PC-3 (cell line): ENCODE measurements around the gene LRRC71. TPM values are rescaled to one million over a fixed set of nuclear protein-coding genes. Genes with fewer than 3 reads are reported as not detected.

ENCODE experiments used
- ATAC-seq: fragments of 200-7000 bp; cut with Tn5 transposase; 2 replicates; pipeline ENCODE4 v1.9.1; 2020; ENCODE audit warnings: mild to moderate bottlenecking, moderate library complexity
- BruUV-seq: library from RNA; stranded (reverse); fragments of 400-500 nt; replicated peaks from 2 replicates; lab custom pipeline; 2021; lab: Mats Ljungman, UMichigan
- CTCF ChIA-PET: fragments of 300-600 bp; sonication (Branson Sonifier 250); formaldehyde crosslinking; loops from one replicate; lab custom pipeline; 2022; ENCODE audit warnings: antibody characterized with exemption; lab: Charles Lee
- POLR2A ChIA-PET: fragments of 300-600 bp; sonication (Branson Sonifier 250); formaldehyde crosslinking; loops from one replicate; lab custom pipeline; 2022; ENCODE audit warnings: antibody characterized with exemption; ENCODE audit not compliant: unreplicated experiment; lab: Charles Lee
- DNase-seq: peaks from one replicate; pipeline ENCODE4 v3.0.0-alpha.2; 2015
- H2AFZ ChIP-seq: fragments of 300-600 bp; sonication (generic); 2 replicates; pipeline ENCODE4 v1.6.0; 2016; ENCODE audit warnings: antibody characterized with exemption, low read length
- H3F3A ChIP-seq: fragments of 300-600 bp; sonication (generic); one replicate; pipeline ENCODE4 v1.6.0; 2017; ENCODE audit warnings: antibody characterized with exemption, low read length, control low read depth, mild to moderate bottlenecking; ENCODE audit not compliant: unreplicated experiment
- H3K27ac ChIP-seq: fragments of 300-600 bp; sonication (generic); 2 replicates; pipeline ENCODE4 v1.5.1; 2016; ENCODE audit warnings: mild to moderate bottlenecking, low read length
- H3K27me3 ChIP-seq: fragments of 300-600 bp; sonication (generic); 2 replicates; pipeline ENCODE4 v1.6.1; 2016; ENCODE audit warnings: low read length, mixed read lengths
- H3K36me3 ChIP-seq: fragments of 300-600 bp; sonication (generic); 2 replicates; pipeline ENCODE4 v1.6.1; 2016; ENCODE audit warnings: low read depth, mixed run types, low read length, mixed read lengths
- H3K4me1 ChIP-seq: fragments of 300-600 bp; sonication (generic); 2 replicates; pipeline ENCODE4 v1.5.1; 2016; ENCODE audit warnings: low read length; ENCODE audit not compliant: insufficient read depth
- H3K4me2 ChIP-seq: fragments of 300-600 bp; sonication (generic); 2 replicates; pipeline ENCODE4 v1.6.0; 2016; ENCODE audit warnings: low read length
- H3K4me3 ChIP-seq: fragments of 300-600 bp; sonication (generic); 2 replicates; pipeline ENCODE4 v1.5.1; 2016; ENCODE audit warnings: mild to moderate bottlenecking, low read length, mixed read lengths
- H3K79me2 ChIP-seq: fragments of 300-600 bp; sonication (generic); 2 replicates; pipeline ENCODE4 v1.6.1; 2017; ENCODE audit warnings: low read length, mixed read lengths
- H3K9ac ChIP-seq: fragments of 300-600 bp; sonication (generic); 2 replicates; pipeline ENCODE4 v1.6.0; 2016; ENCODE audit warnings: mild to moderate bottlenecking, low read length
- H3K9me2 ChIP-seq: fragments of 300-600 bp; sonication (generic); replicated peaks from 2 replicates; pipeline ENCODE4 v1.6.1; 2016; ENCODE audit warnings: mixed run types, low read length, mixed read lengths
- H3K9me3 ChIP-seq: fragments of 300-600 bp; sonication (generic); 2 replicates; pipeline ENCODE4 v1.6.1; 2016; ENCODE audit warnings: low read length, mixed read lengths
- H4K20me1 ChIP-seq: fragments of 300-600 bp; sonication (generic); 2 replicates; pipeline ENCODE4 v1.6.1; 2016; ENCODE audit warnings: low read length, mixed read lengths
- EZH2 ChIP-seq: fragments of 300-600 bp; sonication (generic); IDR thresholded peaks from one replicate; pipeline ENCODE4 v1.6.1; 2017; ENCODE audit warnings: antibody characterized with exemption, mild to moderate bottlenecking, low read length; ENCODE audit not compliant: unreplicated experiment
- EZH2phosphoT487 ChIP-seq: fragments of 300-600 bp; sonication (generic); IDR thresholded peaks from 2 replicates; pipeline ENCODE4 v1.6.1; 2018; ENCODE audit warnings: mild to moderate bottlenecking, antibody characterized with exemption, low read length, borderline replicate concordance
- intact Hi-C: fragments of 100-400 bp; cut with micrococcal nuclease; formaldehyde crosslinking; loops from 2 replicates; pipeline ENCODE4 v1.9.0; 2023
- total RNA-seq: library from RNA; depleted of rRNA; stranded (reverse); fragments of >200 nt; gene quantifications from 2 replicates; pipeline ENCODE4 v1.2.3, GENCODE V29; 2014
- TF ChIP-seq, protein P1 (sequence below): fragments of 300-600 bp; sonication (generic); conservative IDR thresholded peaks from 2 replicates; pipeline ENCODE4 v1.5.1; 2017; ENCODE audit warnings: antibody characterized with exemption, low read depth, mild to moderate bottlenecking, low read length

The LRRC71 gene
- total RNA-seq, 1 experiment from 2014 or later: 0.11 TPM

DNA sequence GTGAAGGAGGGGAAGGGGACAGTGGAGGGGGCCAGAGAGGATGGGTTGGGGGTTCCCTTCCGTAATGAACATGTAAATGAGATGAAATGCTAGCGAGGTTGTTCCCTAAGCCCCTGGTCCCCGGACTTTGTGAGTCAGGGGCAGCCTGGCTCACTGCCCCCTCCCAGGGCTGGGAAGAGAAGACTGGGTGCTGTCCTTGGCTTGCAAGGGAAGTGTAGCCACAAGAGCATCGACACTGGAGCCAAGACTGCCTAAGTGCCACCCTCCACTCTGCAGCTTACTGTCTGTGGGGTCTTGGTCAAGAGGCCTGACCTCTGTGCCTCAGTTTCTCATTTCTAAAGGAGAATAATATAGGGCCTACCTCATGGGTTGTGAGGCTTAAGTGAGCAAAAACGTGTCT lies 26.4 kb upstream of the LRRC71 start:
- POLR2A ChIA-PET: no interaction called here
- H3K9me3 ChIP-seq: no peaks in the 10 kb centered on the region
- DNase-seq: no peak
- H3K4me2 ChIP-seq: no peak overlapping the region
- H3K27ac ChIP-seq: no peak overlapping the region
- no peak overlapping the region for H3K4me3 ChIP-seq
- H4K20me1 ChIP-seq: no peaks in the 10 kb centered on the region
- H3K9me2 ChIP-seq: no peaks in the 10 kb centered on the region
- peaks cover 34% of the 10 kb centered on the region for H3K4me1 ChIP-seq
- CTCF ChIA-PET: no interaction called here
- no peaks in the 10 kb centered on the region for H3K79me2 ChIP-seq
- no peak overlapping the region for H3K9ac ChIP-seq
- TF ChIP-seq EZH2 (no peak), EZH2phosphoT487 (no peak)
- TF ChIP-seq, protein P1, sequence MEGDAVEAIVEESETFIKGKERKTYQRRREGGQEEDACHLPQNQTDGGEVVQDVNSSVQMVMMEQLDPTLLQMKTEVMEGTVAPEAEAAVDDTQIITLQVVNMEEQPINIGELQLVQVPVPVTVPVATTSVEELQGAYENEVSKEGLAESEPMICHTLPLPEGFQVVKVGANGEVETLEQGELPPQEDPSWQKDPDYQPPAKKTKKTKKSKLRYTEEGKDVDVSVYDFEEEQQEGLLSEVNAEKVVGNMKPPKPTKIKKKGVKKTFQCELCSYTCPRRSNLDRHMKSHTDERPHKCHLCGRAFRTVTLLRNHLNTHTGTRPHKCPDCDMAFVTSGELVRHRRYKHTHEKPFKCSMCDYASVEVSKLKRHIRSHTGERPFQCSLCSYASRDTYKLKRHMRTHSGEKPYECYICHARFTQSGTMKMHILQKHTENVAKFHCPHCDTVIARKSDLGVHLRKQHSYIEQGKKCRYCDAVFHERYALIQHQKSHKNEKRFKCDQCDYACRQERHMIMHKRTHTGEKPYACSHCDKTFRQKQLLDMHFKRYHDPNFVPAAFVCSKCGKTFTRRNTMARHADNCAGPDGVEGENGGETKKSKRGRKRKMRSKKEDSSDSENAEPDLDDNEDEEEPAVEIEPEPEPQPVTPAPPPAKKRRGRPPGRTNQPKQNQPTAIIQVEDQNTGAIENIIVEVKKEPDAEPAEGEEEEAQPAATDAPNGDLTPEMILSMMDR: no peak
- H3K36me3 ChIP-seq: no peaks in the 10 kb centered on the region
- peaks cover 10% of the 10 kb centered on the region for H3F3A ChIP-seq
- BruUV-seq: no TSS peak
- intact Hi-C loops: no loop called here
- H2AFZ ChIP-seq: no peak overlapping the region
- H3K27me3 ChIP-seq: no peaks in the 10 kb centered on the region
- no peak for ATAC-seq

DNA sequence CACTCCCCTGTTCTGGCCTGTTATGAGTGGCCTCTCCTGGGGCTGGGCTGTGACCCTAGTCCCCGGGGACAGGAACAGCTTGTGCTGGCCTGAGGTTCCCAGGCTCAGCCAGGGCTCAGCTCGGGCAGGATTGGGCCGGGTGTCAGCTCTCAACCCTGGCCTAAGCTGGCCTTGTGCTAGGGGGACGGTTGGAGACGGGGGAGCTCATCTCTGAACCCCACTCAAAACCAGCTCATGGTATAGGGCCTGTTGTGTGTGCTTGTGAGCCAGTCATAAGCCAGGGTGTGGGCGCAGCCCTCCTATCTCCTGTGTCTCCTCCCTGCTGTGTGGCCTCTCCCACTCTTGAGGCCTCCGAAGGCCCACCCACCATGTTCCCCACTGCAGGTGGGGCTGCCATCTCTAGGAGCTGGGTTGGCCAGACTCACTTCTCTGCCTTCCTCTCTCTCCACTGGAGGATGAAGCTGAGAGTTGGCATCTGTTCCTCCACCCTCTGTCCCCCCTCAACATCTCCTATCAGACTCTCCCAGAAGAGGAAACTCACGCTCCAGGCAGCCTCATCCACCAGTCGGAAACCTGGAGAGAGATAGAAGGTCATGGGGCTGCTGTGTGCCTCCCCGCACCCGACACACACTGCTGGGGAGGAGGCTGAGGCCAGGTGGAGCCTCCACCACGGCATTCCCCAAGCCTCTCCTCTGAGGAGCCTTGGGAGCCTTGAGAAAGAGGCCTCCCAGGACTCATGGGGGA lies 25.5 kb upstream of the LRRC71 start:
- no peak for ATAC-seq
- Histone ChIP-seq H3K9ac (no peak overlapping the region), H3K36me3 (no peaks in the 10 kb centered on the region), H2AFZ (no peak overlapping the region), H3K79me2 (no peaks in the 10 kb centered on the region), H4K20me1 (no peaks in the 10 kb centered on the region), H3K27me3 (no peaks in the 10 kb centered on the region), H3K4me3 (no peak overlapping the region), H3K4me2 (no peak overlapping the region), H3K9me2 (no peaks in the 10 kb centered on the region), H3F3A (peaks cover 10% of the 10 kb centered on the region), H3K9me3 (no peaks in the 10 kb centered on the region), H3K4me1 (peaks cover 34% of the 10 kb centered on the region), H3K27ac (no peak overlapping the region)
- no TSS peak for BruUV-seq
- no peak for DNase-seq
- ChIA-PET POLR2A (no interaction called here), CTCF (no interaction called here)
- intact Hi-C loops: no loop called here
- TF ChIP-seq EZH2 (no peak), EZH2phosphoT487 (no peak)
- TF ChIP-seq, protein P1: no peak

DNA sequence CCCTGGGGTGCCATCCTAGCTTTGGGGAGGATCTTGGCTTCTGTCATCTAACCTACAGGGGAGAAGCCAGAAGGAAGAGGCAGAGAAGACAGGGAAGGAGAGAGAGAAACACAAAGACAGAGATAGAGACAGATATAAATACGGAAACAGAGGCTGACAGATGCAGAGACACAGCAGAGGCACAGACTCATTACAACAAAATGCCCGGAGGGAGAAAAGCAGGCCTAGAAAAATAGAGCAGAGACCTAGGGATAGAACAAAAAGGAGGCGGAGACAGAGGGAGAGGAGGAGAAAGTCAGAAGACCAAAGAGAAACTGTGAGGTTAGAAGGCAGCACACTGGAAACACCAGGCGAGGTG lies 25.0 kb upstream of the LRRC71 start:
- Histone ChIP-seq H2AFZ (no peak overlapping the region), H3K9me2 (no peaks in the 10 kb centered on the region), H3F3A (peaks cover 10% of the 10 kb centered on the region), H3K27me3 (no peaks in the 10 kb centered on the region), H3K4me2 (no peak overlapping the region), H3K9ac (no peak overlapping the region), H4K20me1 (no peaks in the 10 kb centered on the region), H3K4me1 (peaks cover 34% of the 10 kb centered on the region), H3K36me3 (no peaks in the 10 kb centered on the region), H3K9me3 (no peaks in the 10 kb centered on the region), H3K4me3 (no peak overlapping the region), H3K27ac (no peak overlapping the region), H3K79me2 (no peaks in the 10 kb centered on the region)
- ChIA-PET CTCF (no interaction called here), POLR2A (no interaction called here)
- DNase-seq (no peak), ATAC-seq (no peak)
- intact Hi-C loops: no loop called here
- no peak for TF ChIP-seq EZH2phosphoT487
- TF ChIP-seq EZH2: no peak
- TF ChIP-seq, protein P1: no peak
- no TSS peak for BruUV-seq
